ENCODE results near the gene SYDE1.
"Not testable (repeated sequence)": the region's sequence is repeated elsewhere in the genome, so short reads cannot be mapped to it uniquely, and the experiment has no call there.

SYDE1 gene, protein sequence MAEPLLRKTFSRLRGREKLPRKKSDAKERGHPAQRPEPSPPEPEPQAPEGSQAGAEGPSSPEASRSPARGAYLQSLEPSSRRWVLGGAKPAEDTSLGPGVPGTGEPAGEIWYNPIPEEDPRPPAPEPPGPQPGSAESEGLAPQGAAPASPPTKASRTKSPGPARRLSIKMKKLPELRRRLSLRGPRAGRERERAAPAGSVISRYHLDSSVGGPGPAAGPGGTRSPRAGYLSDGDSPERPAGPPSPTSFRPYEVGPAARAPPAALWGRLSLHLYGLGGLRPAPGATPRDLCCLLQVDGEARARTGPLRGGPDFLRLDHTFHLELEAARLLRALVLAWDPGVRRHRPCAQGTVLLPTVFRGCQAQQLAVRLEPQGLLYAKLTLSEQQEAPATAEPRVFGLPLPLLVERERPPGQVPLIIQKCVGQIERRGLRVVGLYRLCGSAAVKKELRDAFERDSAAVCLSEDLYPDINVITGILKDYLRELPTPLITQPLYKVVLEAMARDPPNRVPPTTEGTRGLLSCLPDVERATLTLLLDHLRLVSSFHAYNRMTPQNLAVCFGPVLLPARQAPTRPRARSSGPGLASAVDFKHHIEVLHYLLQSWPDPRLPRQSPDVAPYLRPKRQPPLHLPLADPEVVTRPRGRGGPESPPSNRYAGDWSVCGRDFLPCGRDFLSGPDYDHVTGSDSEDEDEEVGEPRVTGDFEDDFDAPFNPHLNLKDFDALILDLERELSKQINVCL

DNA sequence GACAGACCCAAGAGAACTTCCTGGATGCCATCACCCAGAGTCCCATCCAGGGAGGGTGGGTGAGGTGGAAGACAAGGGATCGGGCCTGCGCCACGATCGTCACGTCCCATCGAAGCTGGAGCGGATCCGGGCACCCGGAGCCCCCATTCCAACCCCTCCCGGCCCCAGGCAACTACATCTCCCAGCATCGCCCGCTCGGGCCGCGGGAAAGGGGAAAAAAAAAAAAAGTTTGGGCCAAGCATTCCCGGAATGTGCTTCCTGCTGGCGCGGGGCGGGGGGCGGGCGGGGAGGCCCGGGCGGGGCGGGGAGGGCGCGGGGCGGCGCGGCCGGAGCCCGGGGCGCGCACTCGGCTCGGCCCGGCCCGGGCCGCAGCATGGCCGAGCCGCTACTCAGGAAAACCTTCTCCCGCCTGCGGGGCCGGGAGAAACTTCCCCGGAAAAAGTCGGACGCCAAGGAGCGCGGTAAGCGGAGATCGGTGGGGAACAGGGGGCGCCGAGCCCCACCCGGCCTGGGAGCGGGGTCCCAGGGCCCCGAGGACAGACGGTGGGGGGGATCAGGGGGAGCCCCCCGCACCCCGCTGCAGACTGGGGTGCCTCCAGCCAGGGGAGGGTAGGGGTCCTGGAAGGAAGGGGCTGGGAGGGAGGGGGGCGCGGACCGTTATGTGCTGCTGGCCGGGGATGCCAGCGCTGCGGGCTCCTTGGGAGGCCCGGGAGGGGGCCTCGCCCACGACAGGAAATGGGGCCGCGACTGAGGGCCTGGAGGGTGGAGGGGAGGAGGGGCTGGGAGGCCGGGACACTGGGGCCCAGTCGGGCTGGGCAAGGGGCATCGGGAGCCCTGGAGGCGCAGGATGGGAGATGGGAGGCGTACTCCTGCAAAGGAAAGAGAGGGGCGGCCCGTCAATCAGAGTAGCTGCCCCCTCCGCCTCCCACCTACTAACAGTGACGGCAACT lies at the start of gene SYDE1:
Gene SYDE1 (plus strand): TSS at position 341 of the 950 bp plus-strand sequence. CDS start 33 bp downstream, at position 374.
- no peak for DNase-seq

DNA sequence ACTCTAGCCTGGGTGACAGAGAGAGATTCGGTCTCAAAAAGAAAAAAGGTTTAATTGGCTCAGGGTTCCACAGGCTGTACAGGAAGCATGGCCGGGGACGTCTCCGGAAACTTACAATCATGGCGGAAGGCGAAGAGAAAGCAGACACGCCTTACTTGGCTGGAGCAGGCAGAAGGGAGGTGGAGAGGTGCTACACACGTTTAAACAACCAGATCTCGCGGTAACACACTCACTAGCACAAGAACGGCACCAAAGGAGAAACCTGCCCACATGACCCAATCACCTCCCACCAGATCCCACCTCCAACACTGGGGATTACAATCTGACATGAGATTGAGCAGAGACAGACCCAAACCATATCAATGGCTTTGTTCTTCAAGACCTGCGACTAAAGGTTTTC lies 45.2 kb upstream of the SYDE1 start:
- DNase-seq = no peak

DNA sequence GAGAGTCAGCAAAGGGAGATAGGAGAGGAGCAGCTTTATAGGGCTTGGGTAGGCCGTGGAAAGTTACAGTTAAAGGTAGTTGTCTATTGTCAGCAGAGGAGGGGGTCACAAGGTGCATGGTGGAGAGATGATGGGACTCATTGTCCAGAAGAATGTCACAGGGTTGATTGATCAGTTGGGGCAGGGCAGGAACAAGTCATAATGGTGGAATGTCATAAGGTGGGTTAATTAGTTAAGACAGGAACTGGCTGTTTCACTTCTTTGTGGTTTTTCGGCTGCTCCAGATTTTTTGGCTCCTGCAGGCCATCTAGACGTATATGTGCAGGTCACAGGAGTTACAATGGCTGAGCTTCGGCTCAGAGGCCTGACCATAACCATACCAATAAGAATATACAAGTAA lies 36.8 kb upstream of the SYDE1 start:
- DNase-seq = not testable (repeated sequence)

DNA sequence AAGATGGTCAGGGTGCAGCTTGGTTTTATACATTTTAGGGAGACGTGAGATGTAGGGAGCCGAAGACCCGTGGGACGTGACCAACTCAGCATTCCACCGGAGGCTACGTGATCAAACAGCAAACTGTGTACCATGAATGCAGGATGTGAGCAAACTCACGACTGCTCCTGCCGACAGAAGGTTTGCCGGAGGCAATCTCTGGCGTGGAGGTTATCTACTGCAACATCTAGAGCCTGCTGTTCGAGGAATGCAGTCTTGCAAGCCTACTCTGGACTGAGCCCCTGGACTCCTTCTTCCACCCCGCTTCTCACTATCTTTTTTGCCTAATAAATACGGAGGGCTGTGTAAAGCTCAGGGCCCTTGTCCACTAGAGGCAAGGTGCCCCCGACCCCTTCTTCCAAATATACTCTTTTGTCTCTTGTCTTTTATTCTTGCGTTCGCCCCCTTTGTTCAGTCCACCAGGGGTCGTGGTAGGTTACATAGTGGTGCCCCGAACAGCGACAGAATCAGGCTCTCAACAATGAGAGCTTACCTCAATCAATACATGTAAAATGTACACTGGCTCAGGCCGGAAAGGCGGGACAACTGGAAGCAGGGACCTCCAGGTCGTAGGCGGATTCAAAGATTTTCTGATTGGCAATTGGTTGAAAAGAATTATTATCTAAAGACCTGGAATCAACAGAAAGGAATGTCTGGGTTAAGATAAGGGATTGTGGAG lies 34.1 kb upstream of the SYDE1 start:
- DNase-seq = no peak

DNA sequence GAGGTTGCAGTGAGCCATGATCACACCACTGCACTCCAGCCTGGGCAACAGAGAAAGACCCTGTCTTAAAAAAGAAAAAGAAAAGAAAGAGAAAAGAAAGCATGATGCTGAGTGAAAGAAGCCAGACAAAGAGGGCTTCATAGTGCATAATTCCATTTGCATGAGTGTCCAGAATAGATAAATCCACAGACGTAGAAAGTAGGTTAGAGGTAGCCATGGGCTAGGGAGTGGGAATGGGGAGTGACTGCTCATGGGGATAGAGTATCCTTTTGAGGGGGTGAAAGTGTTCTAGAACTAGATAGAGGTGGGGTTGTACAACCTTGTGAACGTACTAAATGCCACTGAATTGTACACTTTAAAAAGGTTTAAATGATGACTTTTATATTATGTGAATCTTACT lies 32.8 kb upstream of the SYDE1 start:
- no peak for DNase-seq

DNA sequence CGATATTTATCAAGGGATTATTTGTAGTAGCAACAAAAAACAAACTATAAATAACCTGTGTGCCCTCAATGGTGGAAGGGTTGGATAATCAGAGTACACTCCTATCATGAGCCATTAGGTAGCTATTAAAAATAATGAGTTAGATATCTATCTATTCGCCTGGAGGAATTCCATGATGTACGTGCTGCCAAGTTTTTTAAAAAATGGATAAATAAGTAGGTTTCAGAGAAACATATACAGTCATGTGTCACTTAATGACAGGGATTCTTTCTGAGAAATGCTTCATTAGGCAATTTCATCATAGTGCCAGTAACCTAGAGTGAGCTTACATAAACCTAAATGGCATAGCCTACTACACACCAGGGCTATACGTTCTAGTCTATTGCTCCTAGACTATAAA lies 31.4 kb upstream of the SYDE1 start:
- no peak for DNase-seq

DNA sequence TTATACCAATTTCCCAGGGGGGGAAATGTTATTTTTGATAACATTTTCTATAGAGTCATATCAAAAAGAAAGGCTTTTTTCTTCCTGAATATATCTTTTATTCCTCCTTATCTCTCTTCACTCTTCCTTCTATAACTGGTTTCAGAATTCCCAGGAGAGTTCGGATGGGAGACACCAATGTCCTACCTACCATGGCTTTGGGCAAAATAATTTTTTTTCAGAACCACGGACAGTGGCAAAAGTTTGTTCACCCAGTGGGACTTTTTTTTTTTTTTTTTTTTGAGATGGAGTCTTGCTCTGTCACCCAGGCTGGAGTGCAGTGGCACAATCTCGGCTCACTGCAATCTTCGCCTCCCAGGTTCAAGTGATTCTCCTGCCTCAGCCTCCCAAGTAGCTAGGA lies 27.2 kb upstream of the SYDE1 start:
- not testable (repeated sequence) for DNase-seq

DNA sequence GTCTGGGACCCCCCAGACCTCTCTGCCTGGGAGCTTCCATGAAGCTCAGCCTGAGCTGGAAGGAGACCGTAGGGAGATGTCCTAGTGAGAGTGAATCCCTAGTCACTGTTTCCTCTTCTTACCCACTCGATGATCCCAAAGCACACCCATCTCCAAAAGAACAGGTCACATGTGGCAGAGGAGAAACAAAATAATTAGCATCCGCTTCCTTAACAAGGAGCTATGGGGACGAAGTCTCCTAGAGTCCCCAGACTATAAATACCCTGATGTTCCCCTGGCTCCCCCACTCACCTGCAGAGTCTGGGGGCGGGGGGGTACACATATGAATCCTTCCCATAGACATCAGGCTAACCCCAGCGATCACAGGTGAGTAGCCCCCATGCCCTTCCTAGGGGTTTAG lies 25.3 kb upstream of the SYDE1 start, which contains the start of gene OR1I1:
Gene OR1I1 (plus strand): TSS at position 301 of the 400 bp plus-strand sequence. CDS start 4,855 bp downstream, outside the sequence.
- DNase-seq = no peak

DNA sequence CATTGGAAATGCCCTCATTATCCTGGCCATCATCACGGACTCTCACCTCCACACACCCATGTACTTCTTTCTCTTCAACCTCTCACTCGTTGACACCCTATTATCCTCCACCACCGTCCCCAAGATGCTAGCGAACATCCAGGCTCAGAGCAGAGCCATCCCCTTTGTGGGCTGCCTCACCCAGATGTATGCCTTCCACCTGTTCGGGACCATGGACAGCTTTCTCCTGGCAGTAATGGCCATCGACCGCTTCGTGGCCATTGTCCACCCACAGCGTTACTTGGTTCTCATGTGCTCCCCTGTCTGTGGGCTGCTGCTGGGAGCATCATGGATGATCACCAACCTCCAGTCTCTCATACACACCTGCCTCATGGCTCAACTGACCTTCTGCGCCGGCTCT lies 20.0 kb upstream of the SYDE1 start:
- no peak for DNase-seq

DNA sequence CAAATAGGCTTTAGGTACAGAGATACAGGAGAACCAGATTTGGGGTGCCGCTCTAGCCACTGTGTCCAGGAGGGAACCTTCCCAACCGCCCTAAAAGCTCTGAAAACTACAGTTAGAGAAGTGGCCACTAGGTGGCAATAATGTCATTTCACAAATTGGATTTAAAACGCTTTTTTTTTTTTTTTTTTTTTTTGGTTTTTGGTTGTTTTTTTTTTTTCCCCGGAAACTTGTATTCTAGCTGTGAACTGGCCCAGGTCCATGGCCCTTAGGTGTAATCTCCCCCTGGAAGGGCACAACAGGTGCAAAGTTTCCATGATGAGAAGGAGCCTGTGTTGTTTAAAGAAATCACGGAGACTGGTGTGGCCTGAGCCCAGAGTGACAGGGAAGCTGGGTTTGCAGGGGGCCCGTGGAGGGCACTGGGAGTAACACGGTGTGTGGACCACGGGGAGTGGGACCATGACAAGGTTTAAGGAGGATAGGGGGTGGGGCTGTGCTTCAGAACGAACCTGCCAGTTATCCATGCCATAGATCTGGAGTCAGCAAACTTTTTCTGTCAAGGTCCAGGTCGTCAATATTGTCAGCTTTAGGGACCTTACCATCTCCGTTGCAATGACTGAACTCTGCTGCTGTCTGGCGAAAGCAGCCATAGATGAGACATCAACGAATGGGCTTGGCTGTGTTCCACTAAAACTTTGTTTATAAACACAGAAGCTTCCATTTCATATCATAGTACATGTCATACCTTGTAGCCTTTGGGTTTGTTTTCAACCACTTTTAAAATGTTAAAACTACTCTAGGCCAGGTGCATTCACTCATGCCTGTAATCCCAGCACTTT lies 15.1 kb upstream of the SYDE1 start:
- DNase-seq = peak; percentile 34

DNA sequence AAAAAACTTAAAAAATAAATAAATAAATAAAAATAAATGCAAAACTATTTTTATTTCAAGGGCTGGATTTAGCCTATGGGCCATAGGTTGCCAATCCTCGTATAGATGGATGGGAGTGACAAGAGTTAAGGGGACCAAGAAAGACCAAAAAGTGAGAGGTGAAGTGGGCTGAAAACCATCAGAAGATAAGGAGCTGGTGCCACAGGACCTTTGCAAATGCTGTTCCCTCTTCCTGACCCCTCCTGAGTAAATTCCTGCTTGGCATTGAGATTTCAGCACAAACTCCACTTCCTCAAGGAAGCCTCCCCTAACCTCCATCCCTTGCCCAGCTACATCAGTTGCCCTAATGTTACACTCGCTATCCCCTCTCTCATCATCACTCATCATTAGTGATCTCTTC lies 14.2 kb upstream of the SYDE1 start:
- no peak for DNase-seq

DNA sequence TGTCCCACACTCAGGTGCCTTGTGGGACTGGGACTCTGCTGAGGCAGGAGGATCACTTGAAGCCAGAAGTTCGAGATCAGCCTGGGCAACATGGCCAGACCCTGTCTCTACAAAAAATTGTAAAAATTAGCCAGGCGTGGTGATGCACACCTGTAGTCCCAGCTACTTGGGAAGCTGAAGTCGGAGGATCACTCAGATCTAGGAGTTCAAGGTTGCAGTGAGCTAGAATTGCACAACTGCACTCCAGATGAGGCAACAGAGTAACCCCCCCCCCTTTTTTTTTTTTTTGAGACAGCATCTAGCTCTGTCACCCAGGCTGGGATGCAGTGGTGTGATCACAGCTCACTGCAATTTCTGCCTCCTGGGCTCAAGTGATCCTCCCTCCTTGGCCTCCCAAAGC lies 11.0 kb upstream of the SYDE1 start:
- no peak for DNase-seq

DNA sequence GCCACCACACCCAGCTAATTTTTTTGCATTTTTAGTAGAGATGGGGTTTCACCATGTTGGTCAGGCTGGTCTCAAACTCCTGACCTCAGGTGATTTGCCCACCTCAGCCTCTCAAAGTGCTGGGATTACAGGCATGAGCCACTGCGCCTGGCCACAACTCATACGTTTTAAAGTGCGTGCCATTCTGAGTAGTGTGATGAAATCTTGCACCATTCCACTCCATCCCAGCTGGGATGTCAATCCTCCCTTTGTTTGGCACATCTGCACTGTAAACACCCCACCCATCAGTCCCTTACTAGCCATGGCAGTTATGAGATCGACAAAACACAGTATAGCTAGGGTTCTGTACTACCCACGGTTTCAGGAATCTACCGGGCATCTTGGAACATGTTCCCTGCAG lies 9.2 kb upstream of the SYDE1 start:
- DNase-seq = not testable (repeated sequence)

DNA sequence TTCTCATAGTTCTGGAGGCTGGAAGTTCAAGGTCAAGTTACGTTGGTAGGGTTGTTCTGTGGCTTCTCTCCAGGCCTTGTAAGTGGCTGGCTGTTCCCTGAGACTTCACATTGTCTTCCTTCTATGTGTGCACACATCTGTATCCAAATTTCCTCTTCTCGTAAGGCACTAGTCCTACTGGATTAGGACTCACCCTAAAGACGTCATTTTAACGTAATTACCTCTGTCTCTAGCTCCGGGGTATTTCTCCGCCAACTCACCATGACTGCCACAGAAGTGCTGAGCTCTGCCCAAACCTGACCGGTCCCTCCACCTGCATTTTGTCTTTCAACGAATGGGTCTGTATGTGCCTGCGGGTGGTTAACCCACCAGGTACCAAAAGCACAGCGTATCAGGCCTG lies 8.7 kb upstream of the SYDE1 start:
- no peak for DNase-seq

DNA sequence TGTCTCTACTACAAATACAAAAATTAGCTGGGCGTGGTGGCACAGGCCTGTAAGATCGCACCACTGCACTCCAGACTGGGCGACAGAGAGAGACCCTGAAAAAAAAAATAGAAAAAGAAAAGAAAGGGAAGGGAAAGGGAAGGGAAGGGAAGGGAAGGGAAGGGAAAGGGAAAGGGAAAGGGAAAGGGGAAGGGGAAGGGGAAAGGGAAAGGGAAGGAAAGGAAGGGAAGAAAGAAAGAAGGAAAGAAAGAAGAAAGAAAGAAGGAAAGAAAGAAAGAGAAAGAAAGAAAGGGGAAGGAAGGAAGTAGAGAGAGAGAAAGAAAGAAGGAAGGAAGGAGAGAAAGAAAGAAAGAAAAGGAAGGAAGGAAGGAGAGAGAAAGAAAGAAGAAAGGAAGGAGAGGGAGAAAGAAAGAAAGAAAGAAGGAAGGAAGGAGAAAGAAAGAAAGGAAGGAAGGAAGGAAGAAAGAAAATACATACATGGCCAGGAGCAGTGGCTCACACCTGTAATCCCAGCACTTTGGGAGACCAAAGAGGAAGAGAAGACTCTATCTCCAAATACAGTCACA lies 8.1 kb upstream of the SYDE1 start:
- no peak for DNase-seq

DNA sequence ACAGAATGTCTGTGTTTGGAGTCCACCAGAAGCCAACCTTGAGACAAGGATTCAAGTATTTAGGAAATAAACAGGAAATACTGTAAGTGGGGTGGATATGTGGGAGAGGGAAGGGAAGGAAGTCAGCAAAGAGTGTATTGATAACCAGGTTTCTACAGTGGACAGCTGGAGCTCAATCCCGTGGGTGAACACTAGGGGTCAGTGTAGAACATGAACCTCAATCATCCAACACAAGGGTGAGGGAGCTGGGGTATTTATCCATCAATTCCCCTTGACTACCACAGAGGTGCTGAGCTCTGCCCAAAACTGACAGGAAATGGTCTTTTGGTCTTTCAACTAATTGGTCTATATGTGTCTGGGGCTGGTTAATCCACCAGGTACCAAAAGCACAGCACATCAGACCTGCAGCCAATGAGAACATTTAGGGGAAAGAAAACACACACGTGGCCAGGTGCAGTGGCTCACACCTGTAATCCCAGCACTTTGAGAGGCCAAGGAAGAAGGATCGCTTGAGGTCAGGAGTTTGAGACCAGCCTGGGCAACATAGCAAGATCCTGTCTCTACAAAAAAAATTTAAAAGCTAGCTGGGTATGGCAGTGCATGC lies 5.6 kb upstream of the SYDE1 start:
- peak; percentile 53 for DNase-seq

DNA sequence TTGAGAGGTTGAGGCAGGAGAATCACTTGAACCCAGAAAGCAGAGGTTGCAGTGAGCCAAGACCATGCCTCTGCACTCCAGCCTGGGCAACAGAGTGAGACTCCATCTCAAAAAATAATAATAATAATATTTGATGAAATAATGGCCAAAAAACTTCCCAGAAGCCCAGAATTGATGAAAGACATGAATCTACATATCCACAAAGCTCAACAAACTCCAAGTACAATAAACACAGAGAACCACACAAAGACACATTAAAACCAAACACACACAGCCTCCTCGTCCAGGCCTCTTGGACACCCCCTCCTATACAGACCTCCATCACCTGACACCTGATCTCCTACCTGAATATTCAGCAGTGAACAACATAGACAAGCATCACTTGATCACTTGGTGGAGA lies 3.2 kb upstream of the SYDE1 start:
- DNase-seq = no peak

DNA sequence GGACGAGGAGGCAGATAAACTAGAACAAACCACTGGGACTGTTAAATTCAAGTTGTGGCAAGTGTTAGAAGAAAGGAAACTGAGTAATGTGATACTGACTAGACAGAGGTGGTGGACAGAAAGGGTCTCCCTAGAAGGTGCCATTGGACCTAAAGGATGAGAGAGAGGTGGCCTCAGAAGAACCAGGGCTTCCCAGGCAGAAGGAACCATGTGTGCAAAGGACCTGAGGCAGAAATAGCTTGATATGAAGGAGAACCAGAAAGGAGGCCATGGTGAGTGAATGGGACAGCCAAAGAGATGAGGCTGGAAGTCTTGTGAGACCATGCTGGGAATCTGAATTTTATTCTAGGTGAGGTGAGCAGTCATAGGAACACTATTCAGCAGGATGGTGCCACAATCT lies 2.8 kb upstream of the SYDE1 start:
- no peak for DNase-seq

DNA sequence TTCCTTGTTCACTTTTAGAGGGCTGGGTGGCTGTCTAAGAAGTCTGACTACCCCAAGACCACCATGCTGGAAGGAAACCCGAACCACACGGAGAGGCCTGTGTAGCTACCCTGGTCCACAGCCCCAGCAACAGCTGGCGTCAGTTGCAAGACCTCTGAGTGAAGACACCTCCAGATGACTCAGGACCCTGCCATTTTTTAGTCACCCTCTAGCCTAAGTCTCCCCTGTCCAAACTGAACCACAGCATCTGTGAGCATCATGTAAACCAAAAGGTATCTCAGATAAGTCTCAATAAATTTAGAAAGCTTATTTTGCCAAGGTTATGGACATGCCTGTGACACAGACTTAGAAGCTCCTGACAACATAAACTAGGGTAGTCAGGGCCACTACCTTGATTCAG lies 2.2 kb upstream of the SYDE1 start:
- no peak for DNase-seq

DNA sequence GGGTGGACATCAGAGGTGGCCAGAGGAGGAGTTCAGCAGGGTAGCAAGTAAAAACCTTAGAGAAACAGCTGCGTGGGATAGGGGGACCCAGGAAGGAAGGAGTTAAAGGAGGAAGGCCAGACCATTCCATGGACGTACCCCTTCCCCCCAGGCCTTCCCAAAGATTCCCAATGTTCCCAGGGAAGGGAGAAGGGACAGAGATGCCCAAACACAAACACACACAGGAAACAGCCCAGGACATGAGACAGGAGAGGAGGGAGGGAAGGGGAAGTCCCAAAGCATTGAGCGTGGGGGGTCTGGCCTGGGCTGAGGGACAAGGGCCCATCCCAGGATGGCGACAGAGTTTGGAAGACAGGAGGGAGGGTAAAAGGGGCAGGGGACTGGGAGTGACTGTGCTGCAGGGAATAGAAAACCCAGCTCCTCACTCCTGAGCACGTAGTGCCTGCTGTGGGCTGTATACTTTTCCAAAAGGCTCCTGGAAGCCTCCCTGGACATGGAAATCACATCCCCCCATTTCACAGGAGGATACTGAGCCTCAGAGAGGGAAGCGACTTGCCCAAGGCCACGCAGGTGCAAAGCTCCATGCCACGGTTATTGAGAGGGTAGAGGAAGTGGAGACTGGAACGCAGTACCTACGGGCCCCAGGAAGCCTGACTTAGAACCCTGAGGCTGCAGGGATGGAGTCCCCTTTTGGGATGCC lies 1.1 kb downstream of the SYDE1 start:
- DNase-seq = no peak
